ENCODE data around the gene RDH13.

GRCh38 chr19:55027472-55028337 is 35.2 kb downstream of the RDH13 start:
- TF ChIP-seq POLR2A (IDR thresholded peaks at IDR 0.05) (no peak), CTCF (IDR thresholded peaks at IDR 0.05) (no peak), EP300 (IDR thresholded peaks at IDR 0.05) (no peak), POLR2AphosphoS5 (IDR thresholded peaks at IDR 0.05) (no peak)
